ENCODE measurements around the gene FCRL6. TPM values are rescaled to one million over a fixed set of nuclear protein-coding genes. Genes with fewer than 3 reads are reported as not detected.

FCRL6 gene
- total RNA-seq, 3 donors from 2014 or later (not counting 1 experiment from before 2014, with no cell fraction given): 138 to 309 (median 298) TPM

- DNase-seq: no peak
- TF ChIP-seq CTCF (IDR thresholded peaks at IDR 0.05): no peak
- Mint-ChIP-seq H3K36me3 (no peaks in the 10 kb centered on the region), H3K9me3 (no peaks in the 10 kb centered on the region), H3K4me3 (peak overlapping the region; percentile 61), H3K27me3 (ENCODE audit: low read depth in 2 of 2) (peaks cover 0 to 2% of the 10 kb centered on the region in 2 donors), H3K4me1 (peaks cover 15 to 24% of the 10 kb centered on the region in 2 donors), H3K27ac (no peak overlapping the region)
- Histone ChIP-seq H3K27ac (ENCODE audit: low read length) (no peak overlapping the region), H3K4me3 (ENCODE audit: low read length) (no peak overlapping the region), H3K4me1 (ENCODE audit: control insufficient read depth, insufficient read depth, low read length) (peaks cover 14% of the 10 kb centered on the region), H3K36me3 (ENCODE audit: control insufficient read depth, insufficient read depth, low read length) (no peaks in the 10 kb centered on the region), H3K9me3 (ENCODE audit: control insufficient read depth, insufficient read depth, low read length) (no peaks in the 10 kb centered on the region), H3K27me3 (ENCODE audit: control insufficient read depth, insufficient read depth, low read length) (no peaks in the 10 kb centered on the region)
- intact Hi-C loops (cut with micrococcal nuclease): no loop called here
- 83% methylated on average over 1 of the region's 1 CpG for WGBS (ENCODE audit: insufficient coverage)
- no peak for ATAC-seq
Observed at GRCh38 chr1:159856576-159856975, 54.4 kb downstream of the FCRL6 start.

- Histone ChIP-seq H3K27ac (ENCODE audit: low read length) (no peak overlapping the region), H3K9me3 (ENCODE audit: control insufficient read depth, insufficient read depth, low read length) (no peaks in the 10 kb centered on the region), H3K4me3 (ENCODE audit: low read length) (no peak overlapping the region), H3K27me3 (ENCODE audit: control insufficient read depth, insufficient read depth, low read length) (no peaks in the 10 kb centered on the region), H3K36me3 (ENCODE audit: control insufficient read depth, insufficient read depth, low read length) (no peaks in the 10 kb centered on the region), H3K4me1 (ENCODE audit: control insufficient read depth, insufficient read depth, low read length) (peaks cover 14% of the 10 kb centered on the region)
- Mint-ChIP-seq H3K9me3 (no peaks in the 10 kb centered on the region), H3K4me3 (no peak overlapping the region), H3K4me1 (peaks cover 15 to 17% of the 10 kb centered on the region in 2 donors), H3K27ac (no peak overlapping the region), H3K36me3 (no peaks in the 10 kb centered on the region), H3K27me3 (ENCODE audit: low read depth in 2 of 2) (peaks cover 0 to 2% of the 10 kb centered on the region in 2 donors)
- DNase-seq (no peak), ATAC-seq (no peak)
- WGBS (ENCODE audit: insufficient coverage): 92% methylated on average over 6 of the region's 6 CpGs
- no peak for TF ChIP-seq CTCF (IDR thresholded peaks at IDR 0.05)
- intact Hi-C loops (cut with micrococcal nuclease): no loop called here
Observed at GRCh38 chr1:159857889-159858288, 55.7 kb downstream of the FCRL6 start.

- Mint-ChIP-seq H3K36me3 (no peaks in the 10 kb centered on the region), H3K4me1 (peaks cover 6 to 12% of the 10 kb centered on the region in 2 donors), H3K27ac (no peak overlapping the region), H3K9me3 (no peaks in the 10 kb centered on the region), H3K4me3 (no peak overlapping the region), H3K27me3 (ENCODE audit: low read depth in 2 of 2) (peaks cover 0 to 7% of the 10 kb centered on the region in 2 donors)
- intact Hi-C loops (cut with micrococcal nuclease): no loop called here
- no peaks in the 10 kb centered on the region for H3K36me3 ChIP-seq (ENCODE audit: control insufficient read depth, insufficient read depth, low read length)
- peaks cover 7% of the 10 kb centered on the region for H3K4me1 ChIP-seq (ENCODE audit: control insufficient read depth, insufficient read depth, low read length)
- H3K9me3 ChIP-seq (ENCODE audit: control insufficient read depth, insufficient read depth, low read length): no peaks in the 10 kb centered on the region
- DNase-seq: no peak
- no peak for TF ChIP-seq CTCF (IDR thresholded peaks at IDR 0.05)
- no peaks in the 10 kb centered on the region for H3K27me3 ChIP-seq (ENCODE audit: control insufficient read depth, insufficient read depth, low read length)
- no peak overlapping the region for H3K27ac ChIP-seq (ENCODE audit: low read length)
- no peak overlapping the region for H3K4me3 ChIP-seq (ENCODE audit: low read length)
- 92% methylated on average over 7 of the region's 7 CpGs for WGBS (ENCODE audit: insufficient coverage)
- ATAC-seq: no peak
Observed at GRCh38 chr1:159859767-159860322, 57.7 kb downstream of the FCRL6 start.

- no peaks in the 10 kb centered on the region for H3K36me3 ChIP-seq (ENCODE audit: control insufficient read depth, insufficient read depth, low read length)
- H3K4me1 Mint-ChIP-seq: peaks cover under 1 to 6% of the 10 kb centered on the region in 2 donors
- H3K4me3 Mint-ChIP-seq: no peak overlapping the region
- H3K9me3 Mint-ChIP-seq: no peaks in the 10 kb centered on the region
- WGBS (ENCODE audit: insufficient coverage): 86% methylated on average over 3 of the region's 3 CpGs
- H3K4me1 ChIP-seq (ENCODE audit: control insufficient read depth, insufficient read depth, low read length): peaks cover 1% of the 10 kb centered on the region
- no peak overlapping the region for H3K4me3 ChIP-seq (ENCODE audit: low read length)
- ATAC-seq (no peak), DNase-seq (no peak)
- no peak overlapping the region for H3K27ac ChIP-seq (ENCODE audit: low read length)
- intact Hi-C loops (cut with micrococcal nuclease): no loop called here
- no peak overlapping the region for H3K27ac Mint-ChIP-seq
- no peaks in the 10 kb centered on the region for H3K9me3 ChIP-seq (ENCODE audit: control insufficient read depth, insufficient read depth, low read length)
- no peak for TF ChIP-seq CTCF (IDR thresholded peaks at IDR 0.05)
- H3K27me3 ChIP-seq (ENCODE audit: control insufficient read depth, insufficient read depth, low read length): no peaks in the 10 kb centered on the region
- no peaks in the 10 kb centered on the region for H3K36me3 Mint-ChIP-seq
- H3K27me3 Mint-ChIP-seq (ENCODE audit: low read depth in 2 of 2): peaks cover 0 to 7% of the 10 kb centered on the region in 2 donors
Observed at GRCh38 chr1:159860456-159860855, 58.3 kb downstream of the FCRL6 start.

Data from natural killer cell (primary cell).